H1 (cell line): Measurements from ENCODE around the gene SERTAD2. TPM values are rescaled to one million over a fixed set of nuclear protein-coding genes. Genes with fewer than 3 reads are reported as not detected.

Experiments
- CTCF ChIA-PET: fragments of 300-600 bp; sonication (Branson Sonifier 250); formaldehyde crosslinking; loops from one replicate; lab custom pipeline; 2021; ENCODE audit not compliant: partially characterized antibody; lab: Charles Lee
- POLR2A ChIA-PET: fragments of 300-600 bp; sonication (Branson Sonifier 250); formaldehyde crosslinking; loops from one replicate; lab custom pipeline; 2021; ENCODE audit warnings: inconsistent platforms; ENCODE audit not compliant: partially characterized antibody; lab: Charles Lee
- DNase-seq, 2 experiments: peaks; one replicate each; pipeline versions ENCODE4 v3.0.0 to v3.0.0-alpha.2; 2010 to 2022; ENCODE audit warnings: low spot score in 2 of 2, low read depth in 1 of 2, mixed read lengths in 1 of 2
- FAIRE-seq: peaks from 2 replicates; lab custom pipeline; 2011; peaks lifted over from hg19 to GRCh38; lab: Jason Lieb, UNC
- H2AFZ ChIP-seq: 2 replicates; pipeline ENCODE4 v1.8.1; 2012; ENCODE audit warnings: low read length, inconsistent platforms
- H2AK5ac ChIP-seq: 2 replicates; pipeline ENCODE4 v1.6.1; 2013; ENCODE audit warnings: low read depth, low read length
- H2BK120ac ChIP-seq: replicated peaks from 2 replicates; pipeline ENCODE3; 2013; ENCODE audit warnings: low read depth, low read length, inconsistent platforms
- H2BK12ac ChIP-seq: 2 replicates; pipeline ENCODE4 v1.6.1; 2013; ENCODE audit warnings: low read depth, low read length
- H2BK15ac ChIP-seq: 2 replicates; pipeline ENCODE4 v1.6.1; 2013; ENCODE audit warnings: low read length
- H2BK20ac ChIP-seq: 2 replicates; pipeline ENCODE4 v1.6.1; 2013; ENCODE audit warnings: low read length
- H2BK5ac ChIP-seq: 2 replicates; pipeline ENCODE4 v1.6.1; 2013; ENCODE audit warnings: low read depth, low read length
- H3K14ac ChIP-seq: 2 replicates; pipeline ENCODE4 v1.6.1; 2013; ENCODE audit warnings: inconsistent platforms; ENCODE audit not compliant: insufficient read length
- H3K18ac ChIP-seq: 2 replicates; pipeline ENCODE4 v1.6.1; 2013; ENCODE audit warnings: low read length; ENCODE audit errors: extremely low read depth
- H3K23ac ChIP-seq: 2 replicates; pipeline ENCODE4 v1.6.1; 2013; ENCODE audit warnings: inconsistent platforms; ENCODE audit not compliant: insufficient read length
- H3K23me2 ChIP-seq: 2 replicates; pipeline ENCODE4 v1.6.1; 2013; ENCODE audit warnings: low read depth, low read length
- H3K27ac ChIP-seq: 2 replicates; pipeline ENCODE4 v1.6.1; 2011; ENCODE audit warnings: low read depth, low read length, inconsistent platforms
- H3K27me3 ChIP-seq, 4 experiments: replicated peaks in 1 of 4; 1 replicate in 1 of 4; 2 replicates in 3 of 4; pipeline versions ENCODE4 v1.6.1 to v1.8.1; 2011 to 2013; ENCODE audit warnings: low read length in 3 of 4, mild to moderate bottlenecking in 3 of 4, inconsistent platforms in 2 of 4, mixed read lengths in 2 of 4, moderate library complexity in 1 of 4; ENCODE audit not compliant: control insufficient read depth in 3 of 4, insufficient read depth in 3 of 4; ENCODE audit errors: extremely low read depth in 1 of 4
- H3K36me3 ChIP-seq, 4 experiments: 2 replicates each; pipeline versions ENCODE4 v1.6.1 to v1.8.1; 2011 to 2013; ENCODE audit warnings: mild to moderate bottlenecking in 4 of 4, low read length in 3 of 4, moderate library complexity in 2 of 4, control low read depth in 1 of 4, inconsistent platforms in 1 of 4; ENCODE audit not compliant: insufficient read depth in 4 of 4, control insufficient read depth in 2 of 4
- H3K4ac ChIP-seq: replicated peaks from 2 replicates; pipeline ENCODE3; 2013; ENCODE audit warnings: low read length, low read depth, mixed read lengths, inconsistent platforms; ENCODE audit not compliant: insufficient read length
- H3K4me1 ChIP-seq, 4 experiments: replicated peaks in 1 of 4; 1 replicate in 1 of 4; 2 replicates in 3 of 4; pipeline versions ENCODE4 v1.6.1 to v1.8.1; 2011 to 2013; ENCODE audit warnings: low read length in 3 of 4, inconsistent platforms in 2 of 4, mixed read lengths in 1 of 4; ENCODE audit not compliant: insufficient read depth in 4 of 4, control insufficient read depth in 3 of 4
- H3K4me2 ChIP-seq, 2 experiments: 2 replicates each; pipeline versions ENCODE4 v1.6.1 to v1.8.1; 2011 to 2013; ENCODE audit warnings: low read depth in 2 of 2, low read length in 2 of 2, control low read depth in 1 of 2, inconsistent platforms in 1 of 2, mild to moderate bottlenecking in 1 of 2; ENCODE audit not compliant: insufficient read depth in 1 of 2
- H3K4me3 ChIP-seq, 4 experiments: fragments of 200-600, 300-600 bp in 1 of 4; sonication (generic), shearing (Covaris generic), sonication (Bioruptor Twin) in 1 of 4; 2 replicates each; pipeline versions ENCODE4 v1.5.1 to v1.8.1; 2011 to 2016; ENCODE audit warnings: low read length in 4 of 4, low read depth in 3 of 4, control low read depth in 2 of 4, inconsistent platforms in 2 of 4, mild to moderate bottlenecking in 2 of 4, mixed read lengths in 1 of 4, moderate library complexity in 1 of 4; ENCODE audit not compliant: insufficient read depth in 2 of 4; ENCODE audit errors: extremely low read depth in 1 of 4
- H3K56ac ChIP-seq: replicated peaks from 2 replicates; pipeline ENCODE3; 2013; ENCODE audit warnings: low read depth, mild to moderate bottlenecking, mixed read lengths, low read length, inconsistent platforms; ENCODE audit not compliant: insufficient read length
- H3K79me1 ChIP-seq: 2 replicates; pipeline ENCODE4 v1.6.1; 2013; ENCODE audit warnings: low read depth, low read length, control low read depth
- H3K79me2 ChIP-seq, 2 experiments: 2 replicates each; pipeline versions ENCODE4 v1.6.1 to v1.8.1; 2012 to 2013; ENCODE audit warnings: low read length in 2 of 2, mild to moderate bottlenecking in 2 of 2, inconsistent platforms in 1 of 2; ENCODE audit not compliant: insufficient read depth in 2 of 2, control insufficient read depth in 1 of 2
- H3K9ac ChIP-seq, 4 experiments: replicated peaks in 1 of 4; 1 replicate in 1 of 4; 2 replicates in 3 of 4; pipeline versions ENCODE4 v1.6.1 to v1.8.1; 2011 to 2013; ENCODE audit warnings: low read depth in 3 of 4, low read length in 3 of 4, control low read depth in 2 of 4, mild to moderate bottlenecking in 2 of 4, moderate library complexity in 2 of 4, inconsistent platforms in 1 of 4; ENCODE audit errors: extremely low read depth in 1 of 4
- H3K9me3 ChIP-seq, 2 experiments: 2 replicates each; pipeline versions ENCODE4 v1.6.1 to v1.8.1; 2012 to 2013; ENCODE audit warnings: mild to moderate bottlenecking in 2 of 2, moderate library complexity in 2 of 2, control low read depth in 1 of 2, inconsistent platforms in 1 of 2, low read depth in 1 of 2, low read length in 1 of 2, mixed read lengths in 1 of 2; ENCODE audit not compliant: insufficient read depth in 2 of 2
- H4K20me1 ChIP-seq, 2 experiments: replicated peaks in 1 of 2; 2 replicates each; pipeline versions ENCODE3 to v1.8.1; 2011 to 2013; ENCODE audit warnings: inconsistent platforms in 2 of 2, low read length in 2 of 2, mild to moderate bottlenecking in 1 of 2; ENCODE audit not compliant: insufficient read depth in 2 of 2, control insufficient read depth in 1 of 2
- H4K5ac ChIP-seq: 2 replicates; pipeline ENCODE4 v1.6.1; 2013; ENCODE audit warnings: low read length, low read depth, mixed read lengths, inconsistent platforms; ENCODE audit not compliant: insufficient read length
- H4K8ac ChIP-seq: 2 replicates; pipeline ENCODE4 v1.8.0; 2013; ENCODE audit warnings: mild to moderate bottlenecking, moderate library complexity, low read length, inconsistent platforms; ENCODE audit not compliant: insufficient read depth; ENCODE audit errors: extremely low read depth
- H4K91ac ChIP-seq: replicated peaks from 2 replicates; pipeline ENCODE3; 2013; ENCODE audit warnings: low read length, mixed read lengths, inconsistent platforms; ENCODE audit not compliant: insufficient read length
- EGR1 ChIP-seq: IDR thresholded peaks from 2 replicates; pipeline ENCODE4 v1.6.1; 2011; ENCODE audit warnings: low read depth, low read length, borderline replicate concordance
- GABPA ChIP-seq: IDR thresholded peaks from 2 replicates; pipeline ENCODE4 v1.6.1; 2011; ENCODE audit warnings: mild to moderate bottlenecking, low read length, moderate library complexity, borderline replicate concordance; ENCODE audit not compliant: insufficient read depth
- JUND ChIP-seq: IDR thresholded peaks from 2 replicates; pipeline ENCODE4 v1.6.1; 2011; ENCODE audit warnings: mild to moderate bottlenecking, improper control_type of control experiment, low read length
- RAD21 ChIP-seq, 2 experiments: IDR thresholded peaks in 1 of 2; conservative IDR thresholded peaks in 1 of 2; 2 replicates each; pipeline ENCODE4 v1.6.1; 2011; ENCODE audit warnings: low read depth in 2 of 2, low read length in 2 of 2, improper control_type of control experiment in 1 of 2, inconsistent platforms in 1 of 2, mild to moderate bottlenecking in 1 of 2, moderate library complexity in 1 of 2
- RFX5 ChIP-seq: IDR thresholded peaks from 2 replicates; pipeline ENCODE4 v1.6.1; 2011; ENCODE audit warnings: low read depth, low read length, improper control_type of control experiment, borderline replicate concordance
- SIRT6 ChIP-seq: IDR thresholded peaks from one replicate; pipeline ENCODE4 v1.7.1; 2012; ENCODE audit warnings: low read length, inconsistent platforms
- TEAD4 ChIP-seq: IDR thresholded peaks from 2 replicates; pipeline ENCODE4 v1.6.1; 2012; ENCODE audit warnings: low read depth, low read length, inconsistent platforms, mixed read lengths
- WGBS, 2 experiments: shearing (Covaris generic) in 1 of 2; methylation state at CpG; one replicate each; pipeline versions ENCODE4 v1.1.6 to v1.1.7; 2013 to 2015; ENCODE audit warnings: low lambda C conversion rate in 2 of 2, mixed read lengths in 2 of 2, inconsistent platforms in 1 of 2, low coverage in 1 of 2, missing lambda C conversion rate in 1 of 2; ENCODE audit not compliant: insufficient replicate concordance in 2 of 2, insufficient coverage in 1 of 2, insufficient read length in 1 of 2; ENCODE audit errors: extremely low coverage in 1 of 2, missing lambda C conversion rate in 1 of 2; 5-methylcytosine and 5-hydroxymethylcytosine counted together
- polyA plus RNA-seq, 7 experiments: library from polyadenylated mRNA; depleted of rRNA in 3 of 7; stranded (reverse) in 5 of 7; unstranded in 2 of 7; fragments of >200 nt in 5 of 7; fragments of 200-250 nt in 2 of 7; gene quantifications; 1 replicate in 5 of 7; 2 replicates in 1 of 7; 4 replicates in 1 of 7; pipeline versions ENCODE4 v1.2.1 to v1.2.3, GENCODE V29; 2011 to 2013; ENCODE audit warnings: missing spikeins in 2 of 7, mixed read lengths in 2 of 7
- total RNA-seq: library from RNA; stranded (reverse); fragmentation: NEBNext Ultra II Directional; extraction: Animal tissue kit (Norgen Biotek cat#: 25700); gene quantifications from 2 replicates; pipeline ENCODE4 v1.2.1, GENCODE V29; 2021
- TF ChIP-seq, protein P1 (sequence below), 3 experiments: IDR thresholded peaks; 1 replicate in 2 of 3; 2 replicates in 1 of 3; pipeline versions ENCODE4 v1.5.1 to v1.6.1; 2011; ENCODE audit warnings: low read length in 3 of 3, mild to moderate bottlenecking in 3 of 3, inconsistent platforms in 2 of 3, low read depth in 1 of 3, moderate library complexity in 1 of 3; ENCODE audit not compliant: insufficient read depth in 1 of 3; ENCODE audit errors: control extremely low read depth in 1 of 3

Gene SERTAD2
- total and polyA plus RNA-seq, 2 of the 8 experiments (the other 6 are each of a cell fraction or from before 2014, with no cell fraction given): 2.9 to 4.5 TPM

DNA sequence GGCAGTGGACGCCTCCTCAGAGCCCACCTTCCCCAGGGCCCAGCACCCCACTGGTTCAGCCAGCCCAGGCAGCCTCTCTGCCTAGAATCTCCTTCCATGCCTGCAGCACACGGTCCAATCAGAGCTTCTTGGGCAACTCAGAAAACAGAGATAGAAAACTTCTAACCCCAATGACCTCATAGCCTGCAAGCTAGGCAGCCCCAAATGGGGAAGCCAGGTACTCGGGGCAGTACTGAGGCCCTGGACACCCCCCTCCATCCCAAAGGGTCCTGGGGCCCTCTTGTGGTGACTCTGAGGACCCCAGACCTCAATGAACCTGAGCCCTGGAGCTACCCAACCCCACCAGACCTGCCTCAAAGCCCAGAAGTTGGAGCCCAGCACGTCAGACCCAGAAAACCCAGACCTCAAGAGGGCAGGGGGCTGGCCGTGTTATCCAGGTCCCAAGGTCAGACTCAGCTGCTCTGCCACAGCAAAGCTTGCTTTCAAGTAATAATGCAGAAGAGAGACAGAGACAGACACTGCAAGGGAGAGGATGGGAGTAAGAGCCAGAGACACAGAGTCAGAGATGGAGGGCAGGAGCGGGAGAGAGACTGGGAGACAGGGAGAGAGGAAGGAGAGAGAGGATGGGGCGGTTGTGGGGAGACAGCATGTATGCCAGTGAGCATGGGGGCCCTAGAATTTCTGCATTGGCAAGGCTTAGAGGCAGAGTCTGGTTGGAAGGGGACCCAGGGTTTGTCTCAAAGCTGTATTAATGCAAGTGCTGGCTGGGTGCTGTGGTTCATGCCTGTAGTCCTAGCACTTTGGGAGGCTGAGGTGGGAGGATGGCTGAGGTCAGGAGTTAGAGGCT is 28.2 kb downstream of the SERTAD2 start:
- Histone ChIP-seq H2BK5ac (peak overlapping the region; percentile 52; the same call in 1 of the 2 replicates), H3K27ac (no peak overlapping the region), H2BK120ac (no peak overlapping the region), H2BK15ac (peak overlapping the region; percentile 99; the same call in 1 of the 2 replicates), H2BK12ac (peak overlapping the region; percentile 96; the same call in 1 of the 2 replicates), H2BK20ac (0 out of 2 replicates have a peak overlapping the region, but pooled peaks have one; percentile 86), H3K14ac (no peak overlapping the region), H3K4me2 (no peak overlapping the region), H3K4me1 (peaks cover 5 to 16% (median 11%) of the 10 kb centered on the region in 4 experiments; a peak in 6 of 7 replicates), H3K79me2 (no peaks in the 10 kb centered on the region), H3K9ac (no peak overlapping the region), H3K56ac (no peak overlapping the region), H4K8ac (no peak overlapping the region; the same call in 1 of the 2 replicates), H3K4me3 (no peak overlapping the region), H3K18ac (no peak overlapping the region; the same call in 1 of the 2 replicates), H2AFZ (no peak overlapping the region), H3K9me3 (no peaks in the 10 kb centered on the region), H3K79me1 (no peaks in the 10 kb centered on the region), H4K20me1 (peaks cover 0 to 2% of the 10 kb centered on the region in 2 experiments), H3K27me3 (no peaks in the 10 kb centered on the region), H4K5ac (no peak overlapping the region), H3K4ac (no peak overlapping the region), H4K91ac (no peak overlapping the region), H3K36me3 (no peaks in the 10 kb centered on the region), H3K23ac (no peak overlapping the region), H3K23me2 (no peaks in the 10 kb centered on the region), H2AK5ac (no peak overlapping the region)
- ChIA-PET CTCF (interaction anchor here (0.6 to 27.4 kb wide), 25 partner anchors 4 to 625 kb away, joined by 3 to 389 read pairs (median 5); partner anchors contain the start of gene SERTAD2), POLR2A (interaction anchor here (0.7 to 1.1 kb wide), 3 partner anchors 9 to 28 kb away, joined by 3 read pairs; partner anchors contain the start of gene SERTAD2)
- FAIRE-seq: no peak
- peak in 1 of 2 experiments; percentile 54 for DNase-seq
- 93% methylated on average over 7 of the region's 7 CpGs; no CpG with 5 or more reads in 1 of the 2 experiments for WGBS, 2 experiments
- TF ChIP-seq RFX5: no peak
- TF ChIP-seq JUND: no peak
- TF ChIP-seq EGR1: no peak
- TF ChIP-seq GABPA: no peak
- TF ChIP-seq RAD21 (IDR thresholded peaks at IDR 0.05 in 1 of 2, conservative IDR thresholded peaks at IDR 0.05 in 1 of 2; ENCODE audit: low read depth in 2 of 2, low read length in 2 of 2): peak; percentile 66 to 80
- TF ChIP-seq SIRT6: no peak
- TF ChIP-seq, protein P1, sequence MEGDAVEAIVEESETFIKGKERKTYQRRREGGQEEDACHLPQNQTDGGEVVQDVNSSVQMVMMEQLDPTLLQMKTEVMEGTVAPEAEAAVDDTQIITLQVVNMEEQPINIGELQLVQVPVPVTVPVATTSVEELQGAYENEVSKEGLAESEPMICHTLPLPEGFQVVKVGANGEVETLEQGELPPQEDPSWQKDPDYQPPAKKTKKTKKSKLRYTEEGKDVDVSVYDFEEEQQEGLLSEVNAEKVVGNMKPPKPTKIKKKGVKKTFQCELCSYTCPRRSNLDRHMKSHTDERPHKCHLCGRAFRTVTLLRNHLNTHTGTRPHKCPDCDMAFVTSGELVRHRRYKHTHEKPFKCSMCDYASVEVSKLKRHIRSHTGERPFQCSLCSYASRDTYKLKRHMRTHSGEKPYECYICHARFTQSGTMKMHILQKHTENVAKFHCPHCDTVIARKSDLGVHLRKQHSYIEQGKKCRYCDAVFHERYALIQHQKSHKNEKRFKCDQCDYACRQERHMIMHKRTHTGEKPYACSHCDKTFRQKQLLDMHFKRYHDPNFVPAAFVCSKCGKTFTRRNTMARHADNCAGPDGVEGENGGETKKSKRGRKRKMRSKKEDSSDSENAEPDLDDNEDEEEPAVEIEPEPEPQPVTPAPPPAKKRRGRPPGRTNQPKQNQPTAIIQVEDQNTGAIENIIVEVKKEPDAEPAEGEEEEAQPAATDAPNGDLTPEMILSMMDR (IDR thresholded peaks at IDR 0.05; ENCODE audit: control extremely low read depth in 1 of 3, insufficient read depth in 1 of 3, low read depth in 1 of 3, low read length in 3 of 3): peak; percentile 34 to 70 (median 64)
- no peak for TF ChIP-seq TEAD4
